ENCODE data around the gene PCDH7.

GRCh38 chr4:30765022-30765421, 44.9 kb downstream of the PCDH7 start:
- TF ChIP-seq POLR2A (IDR thresholded peaks at IDR 0.05) (no peak), CTCF (IDR thresholded peaks at IDR 0.05) (no peak), POLR2AphosphoS5 (IDR thresholded peaks at IDR 0.05) (no peak)
